Measurements from ENCODE around the gene PXDN. TPM values are rescaled to one million over a fixed set of nuclear protein-coding genes. Genes with fewer than 3 reads are reported as not detected.

The PXDN gene
- total RNA-seq, 2 experiments from 2014 or later = 1.3 to 1.4 TPM

- ChIA-PET CTCF (no interaction called here), POLR2A (no interaction called here)
Observed at GRCh38 chr2:1655461-1655860, 88.9 kb downstream of the PXDN start.

- ChIA-PET CTCF (no interaction called here), POLR2A (no interaction called here)
Observed at GRCh38 chr2:1654696-1655374, 89.5 kb downstream of the PXDN start.

- POLR2A ChIA-PET = no interaction called here
- CTCF ChIA-PET = no interaction called here
Observed at GRCh38 chr2:1653956-1654695, 90.2 kb downstream of the PXDN start.

GRCh38 chr2:1652034-1652790 is 92.1 kb downstream of the PXDN start:
- ChIA-PET CTCF (no interaction called here), POLR2A (no interaction called here)

GRCh38 chr2:1651121-1652033 is 92.9 kb downstream of the PXDN start:
- CTCF ChIA-PET = no interaction called here
- POLR2A ChIA-PET = no interaction called here

- POLR2A ChIA-PET = no interaction called here
Observed at GRCh38 chr2:1650085-1650872, 94.0 kb downstream of the PXDN start.

GRCh38 chr2:1649103-1650084 is 94.9 kb downstream of the PXDN start:
- POLR2A ChIA-PET = no interaction called here
- CTCF ChIA-PET = no interaction called here

More at GRCh38 chr2:1650085-1650872, 94.0 kb downstream of the PXDN start:
- CTCF ChIA-PET = no interaction called here

- ChIA-PET CTCF (no interaction called here), POLR2A (no interaction called here)
Observed at GRCh38 chr2:1648241-1649102, 95.8 kb downstream of the PXDN start.

GRCh38 chr2:1647417-1648240 is 96.7 kb downstream of the PXDN start:
- POLR2A ChIA-PET = no interaction called here
- CTCF ChIA-PET = no interaction called here

- ChIA-PET CTCF (no interaction called here), POLR2A (no interaction called here)
Observed at GRCh38 chr2:1645761-1646476, 98.4 kb downstream of the PXDN start.

- ChIA-PET POLR2A (no interaction called here), CTCF (no interaction called here)
Observed at GRCh38 chr2:1644427-1644826, 99.9 kb downstream of the PXDN start.

GRCh38 chr2:1642993-1643619 is 101.2 kb downstream of the PXDN start:
- ChIA-PET CTCF (no interaction called here), POLR2A (no interaction called here)

GRCh38 chr2:1642066-1642861 is 102.1 kb downstream of the PXDN start:
- ChIA-PET CTCF (no interaction called here), POLR2A (no interaction called here)

GRCh38 chr2:1641523-1641922 is 102.8 kb downstream of the PXDN start:
- ChIA-PET POLR2A (no interaction called here), CTCF (no interaction called here)
